DMS 273 treated with DMSO at 0.1 percent for 48 hours (cell line): Measurements from ENCODE around the gene OR56A1.

Experiments used
- DNase-seq: peaks from one replicate; lab custom pipeline; 2025; lab: John Stamatoyannopoulos, UW

The OR56A1 gene

GRCh38 chr11:5989203-5989602, 41.4 kb downstream of the OR56A1 start:
- DNase-seq: no peak

GRCh38 chr11:5986885-5987284, 43.7 kb downstream of the OR56A1 start, which contains the start of gene OR52L1:
Gene OR52L1 (minus strand): TSS chr11:5986985. CDS start chr11:5986930, 55 bp downstream.
- DNase-seq: no peak

- no peak for DNase-seq
Measured at GRCh38 chr11:5983443-5983842, 47.1 kb downstream of the OR56A1 start.

- no peak for DNase-seq
Measured at GRCh38 chr11:5973530-5973929, 57.0 kb downstream of the OR56A1 start.
